GM23338 (cell line): ENCODE results near the gene EDIL3. TPM values are rescaled to one million over a fixed set of nuclear protein-coding genes. Genes with fewer than 3 reads are reported as not detected.
A peak's percentile ranks its signal among the peaks of the same experiment; 100 is the strongest.

ENCODE experiments used
- ATAC-seq: fragments of 200-7000 bp; cut with Tn5 transposase; 3 replicates; pipeline ENCODE4 v1.9.1; 2020
- DNase-seq: peaks from one replicate; pipeline ENCODE4 v3.0.0-alpha.2; 2015; ENCODE audit warnings: low spot score
- H2AFZ ChIP-seq: fragments of 200-600 bp; sonication (generic); 2 replicates; pipeline ENCODE4 v1.8.0; 2016; ENCODE audit warnings: antibody characterized with exemption, mild to moderate bottlenecking, moderate library complexity
- H3F3A ChIP-seq: fragments of 200-600 bp; sonication (generic); replicated peaks from 2 replicates; pipeline ENCODE4 v1.8.0; 2017; ENCODE audit warnings: antibody characterized with exemption, mixed run types, low read depth
- H3K27ac ChIP-seq: fragments of 200-600 bp; sonication (generic); 2 replicates; pipeline ENCODE4 v1.6.1; 2016; ENCODE audit warnings: low read depth
- H3K27me3 ChIP-seq: fragments of 200-600 bp; sonication (generic); 2 replicates; pipeline ENCODE4 v1.8.0; 2016; ENCODE audit warnings: mild to moderate bottlenecking, mixed run types, moderate library complexity; ENCODE audit not compliant: insufficient read depth
- H3K36me3 ChIP-seq: fragments of 200-600 bp; sonication (generic); 2 replicates; pipeline ENCODE4 v1.8.0; 2016; ENCODE audit warnings: mild to moderate bottlenecking; ENCODE audit not compliant: insufficient read depth
- H3K4me1 ChIP-seq: fragments of 200-600 bp; sonication (generic); 2 replicates; pipeline ENCODE4 v1.8.0; 2016; ENCODE audit warnings: mild to moderate bottlenecking, moderate library complexity; ENCODE audit not compliant: insufficient read depth
- H3K4me2 ChIP-seq: fragments of 200-600 bp; sonication (generic); 2 replicates; pipeline ENCODE4 v1.7.1; 2017; ENCODE audit warnings: mixed run types
- H3K4me3 ChIP-seq: fragments of 200-600 bp; sonication (generic); 2 replicates; pipeline ENCODE4 v1.6.1; 2016; ENCODE audit warnings: mixed run types
- H3K79me2 ChIP-seq: fragments of 200-600 bp; sonication (generic); replicated peaks from 2 replicates; pipeline ENCODE4 v1.8.0; 2017; ENCODE audit warnings: mild to moderate bottlenecking; ENCODE audit not compliant: insufficient read depth
- H3K9me2 ChIP-seq: fragments of 200-600 bp; sonication (generic); 2 replicates; pipeline ENCODE4 v1.8.0; 2017; ENCODE audit not compliant: insufficient read depth
- H4K20me1 ChIP-seq: fragments of 200-600 bp; sonication (generic); replicated peaks from 2 replicates; pipeline ENCODE4 v1.8.0; 2017; ENCODE audit warnings: mild to moderate bottlenecking; ENCODE audit not compliant: insufficient read depth
- H3K27ac Mint-ChIP-seq: 2 replicates; pipeline ENCODE4 v1.8.0; 2020; ENCODE audit warnings: inconsistent platforms, mild to moderate bottlenecking, moderate library complexity, mixed read lengths
- H3K27me3 Mint-ChIP-seq: 3 replicates; pipeline ENCODE4 v1.8.0; 2022; ENCODE audit warnings: low read depth, mild to moderate bottlenecking, moderate library complexity, mixed read lengths, inconsistent platforms; ENCODE audit not compliant: insufficient read depth, poor library complexity
- H3K36me3 Mint-ChIP-seq: 3 replicates; pipeline ENCODE4 v1.8.0; 2021; ENCODE audit warnings: low read depth, mild to moderate bottlenecking, inconsistent platforms, moderate library complexity, mixed read lengths
- H3K4me1 Mint-ChIP-seq: 3 replicates; pipeline ENCODE4 v1.8.0; 2020; ENCODE audit warnings: mild to moderate bottlenecking, inconsistent platforms, mixed read lengths
- H3K4me3 Mint-ChIP-seq: 3 replicates; pipeline ENCODE4 v1.8.0; 2021; ENCODE audit warnings: moderate library complexity, mild to moderate bottlenecking, inconsistent platforms, mixed read lengths
- H3K9me3 Mint-ChIP-seq: 3 replicates; pipeline ENCODE4 v1.8.0; 2020; ENCODE audit warnings: moderate library complexity, mild to moderate bottlenecking, inconsistent platforms, mixed read lengths
- CTCF ChIP-seq, 2 experiments: fragments of 200-600 bp in 1 of 2; sonication (generic) in 1 of 2; conservative IDR thresholded peaks; 2 replicates each; pipeline versions ENCODE4 v1.5.1 to v1.6.1; 2016 to 2017; ENCODE audit warnings: antibody characterized with exemption in 2 of 2, low read depth in 2 of 2, mild to moderate bottlenecking in 2 of 2, moderate library complexity in 1 of 2
- ETS1 ChIP-seq: IDR thresholded peaks from 2 replicates; pipeline ENCODE4 v1.6.1; 2016; ENCODE audit warnings: antibody characterized with exemption
- EZH2 ChIP-seq: fragments of 200-600 bp; sonication (generic); IDR thresholded peaks from one replicate; pipeline ENCODE4 v1.8.0; 2017; ENCODE audit warnings: antibody characterized with exemption, mild to moderate bottlenecking, low read depth; ENCODE audit not compliant: unreplicated experiment
- EZH2phosphoT487 ChIP-seq: fragments of 200-600 bp; sonication (generic); IDR thresholded peaks from one replicate; pipeline ENCODE4 v1.8.1; 2018; ENCODE audit warnings: antibody characterized with exemption; ENCODE audit not compliant: unreplicated experiment
- JUNB ChIP-seq: IDR thresholded peaks from one replicate; pipeline ENCODE4 v1.6.1; 2016; ENCODE audit warnings: antibody characterized with exemption; ENCODE audit not compliant: unreplicated experiment
- NANOG ChIP-seq: IDR thresholded peaks from 2 replicates; pipeline ENCODE4 v1.6.1; 2016; ENCODE audit warnings: antibody characterized with exemption, borderline replicate concordance
- POLR2AphosphoS5 ChIP-seq: IDR thresholded peaks from 2 replicates; pipeline ENCODE4 v1.6.1; 2016; ENCODE audit warnings: antibody characterized with exemption, low read depth
- REST ChIP-seq: IDR thresholded peaks from one replicate; pipeline ENCODE4 v1.6.1; 2018; ENCODE audit warnings: antibody characterized with exemption; ENCODE audit not compliant: unreplicated experiment
- STAT1 ChIP-seq: IDR thresholded peaks from one replicate; pipeline ENCODE4 v1.6.1; 2016; ENCODE audit warnings: antibody characterized with exemption; ENCODE audit not compliant: unreplicated experiment
- ZNF331 ChIP-seq: fragments of 250-450 bp; sonication (Bioruptor Pico); IDR thresholded peaks from 2 replicates; pipeline ENCODE4 v1.5.0; 2020; ENCODE audit warnings: low read depth, mild to moderate bottlenecking, moderate library complexity
- polyA plus RNA-seq: library from polyadenylated mRNA; unstranded; fragments of >200 nt; fragmentation: Nextera tagmentation; extraction: Ambion mirVana; gene quantifications from 2 replicates; pipeline ENCODE4 v1.2.1, GENCODE V29; 2016
- total RNA-seq: library from RNA; depleted of rRNA; stranded (reverse); fragments of >200 nt; shearing (Covaris generic); gene quantifications from 2 replicates; pipeline ENCODE4 v1.2.3, GENCODE V29; 2014

EDIL3 gene
- total and polyA plus RNA-seq, 2 experiments from 2014 or later, result 43.3 to 61.9 TPM

GRCh38 chr5:84290673-84291072 is 94.0 kb downstream of the EDIL3 start:
- DNase-seq (no peak), ATAC-seq (no peak)
- Histone ChIP-seq H2AFZ (no peak overlapping the region), H3K27ac (no peak overlapping the region), H3K4me2 (no peak overlapping the region), H3K27me3 (no peaks in the 10 kb centered on the region), H3K4me1 (peaks cover 32% of the 10 kb centered on the region), H3K79me2 (peaks cover 8% of the 10 kb centered on the region; the same call in 1 of the 2 replicates), H3K4me3 (no peak overlapping the region), H4K20me1 (no peaks in the 10 kb centered on the region), H3K36me3 (no peaks in the 10 kb centered on the region), H3F3A (no peaks in the 10 kb centered on the region), H3K9me2 (no peaks in the 10 kb centered on the region)
- no peak overlapping the region for H3K4me3 Mint-ChIP-seq
- peaks cover 2% of the 10 kb centered on the region for H3K27me3 Mint-ChIP-seq
- TF ChIP-seq NANOG (no peak), ETS1 (no peak), EZH2 (no peak), ZNF331 (CRISPR knock-in tag) (no peak), JUNB (no peak), STAT1 (no peak)
- no peak overlapping the region for H3K27ac Mint-ChIP-seq
- no peaks in the 10 kb centered on the region for H3K9me3 Mint-ChIP-seq
- H3K36me3 Mint-ChIP-seq, result no peaks in the 10 kb centered on the region
- H3K4me1 Mint-ChIP-seq, result peaks cover 24% of the 10 kb centered on the region

- Mint-ChIP-seq H3K4me1 (peaks cover 24% of the 10 kb centered on the region), H3K9me3 (no peaks in the 10 kb centered on the region), H3K27me3 (peaks cover 2% of the 10 kb centered on the region), H3K4me3 (no peak overlapping the region), H3K36me3 (no peaks in the 10 kb centered on the region), H3K27ac (no peak overlapping the region)
- H3K36me3 ChIP-seq, result no peaks in the 10 kb centered on the region
- no peak overlapping the region for H3K4me2 ChIP-seq
- peaks cover 7% of the 10 kb centered on the region; the same call in 1 of the 2 replicates for H3K79me2 ChIP-seq
- TF ChIP-seq POLR2AphosphoS5 (no peak), JUNB (no peak), CTCF (conservative IDR thresholded peaks at IDR 0.05; ENCODE audit: low read depth in 2 of 2) (no peak), EZH2phosphoT487 (no peak), REST (no peak), ETS1 (no peak)
- H3K9me2 ChIP-seq, result no peaks in the 10 kb centered on the region
- DNase-seq (no peak), ATAC-seq (peak; percentile 42)
- H4K20me1 ChIP-seq, result no peaks in the 10 kb centered on the region
- H3K27ac ChIP-seq, result no peak overlapping the region
- H3F3A ChIP-seq, result no peaks in the 10 kb centered on the region
- no peak overlapping the region for H2AFZ ChIP-seq
- H3K4me3 ChIP-seq, result no peak overlapping the region
- no peaks in the 10 kb centered on the region for H3K27me3 ChIP-seq
- peaks cover 32% of the 10 kb centered on the region for H3K4me1 ChIP-seq
Observed at GRCh38 chr5:84290161-84290560, 94.5 kb downstream of the EDIL3 start.
